ENCODE measurements around the gene CCR7. TPM values are rescaled to one million over a fixed set of nuclear protein-coding genes. Genes with fewer than 3 reads are reported as not detected.

Gene CCR7
- total and polyA plus RNA-seq, 2 of the 13 experiments (the other 11 are each of a cell fraction or from before 2014, with no cell fraction given), result 0.04 to 0.53 TPM

GRCh38 chr17:40516581-40517285 lies 48.5 kb downstream of the CCR7 start (continued):
- TF ChIP-seq, protein P1, sequence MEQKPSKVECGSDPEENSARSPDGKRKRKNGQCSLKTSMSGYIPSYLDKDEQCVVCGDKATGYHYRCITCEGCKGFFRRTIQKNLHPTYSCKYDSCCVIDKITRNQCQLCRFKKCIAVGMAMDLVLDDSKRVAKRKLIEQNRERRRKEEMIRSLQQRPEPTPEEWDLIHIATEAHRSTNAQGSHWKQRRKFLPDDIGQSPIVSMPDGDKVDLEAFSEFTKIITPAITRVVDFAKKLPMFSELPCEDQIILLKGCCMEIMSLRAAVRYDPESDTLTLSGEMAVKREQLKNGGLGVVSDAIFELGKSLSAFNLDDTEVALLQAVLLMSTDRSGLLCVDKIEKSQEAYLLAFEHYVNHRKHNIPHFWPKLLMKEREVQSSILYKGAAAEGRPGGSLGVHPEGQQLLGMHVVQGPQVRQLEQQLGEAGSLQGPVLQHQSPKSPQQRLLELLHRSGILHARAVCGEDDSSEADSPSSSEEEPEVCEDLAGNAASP (CRISPR knock-in tag; IDR thresholded peaks at IDR 0.05; ENCODE audit: borderline replicate concordance), result peak; percentile 50; the same call in 1 of the 2 replicates
- TF ChIP-seq CHD4 (IDR thresholded peaks at IDR 0.05; ENCODE audit: borderline replicate concordance, low read length), result no peak
- TF ChIP-seq GABPA (IDR thresholded peaks at IDR 0.05; ENCODE audit: low read depth, low read length), result no peak
- TF ChIP-seq GABPA (CRISPR knock-in tag; IDR thresholded peaks at IDR 0.05; ENCODE audit: low read depth), result peak; percentile 45
- TF ChIP-seq, protein P2, sequence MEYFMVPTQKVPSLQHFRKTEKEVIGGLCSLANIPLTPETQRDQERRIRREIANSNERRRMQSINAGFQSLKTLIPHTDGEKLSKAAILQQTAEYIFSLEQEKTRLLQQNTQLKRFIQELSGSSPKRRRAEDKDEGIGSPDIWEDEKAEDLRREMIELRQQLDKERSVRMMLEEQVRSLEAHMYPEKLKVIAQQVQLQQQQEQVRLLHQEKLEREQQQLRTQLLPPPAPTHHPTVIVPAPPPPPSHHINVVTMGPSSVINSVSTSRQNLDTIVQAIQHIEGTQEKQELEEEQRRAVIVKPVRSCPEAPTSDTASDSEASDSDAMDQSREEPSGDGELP (IDR thresholded peaks at IDR 0.05; ENCODE audit: borderline replicate concordance, low read depth), result peak; percentile 63; the same call in 1 of the 2 replicates
- TF ChIP-seq NFIB (CRISPR knock-in tag; IDR thresholded peaks at IDR 0.05; ENCODE audit: borderline replicate concordance), result no peak
- TF ChIP-seq ZBTB38 (CRISPR knock-in tag; IDR thresholded peaks at IDR 0.05), result no peak
- TF ChIP-seq NR3C1 (CRISPR knock-in tag; IDR thresholded peaks at IDR 0.05), result no peak
- peak; percentile 56 for TF ChIP-seq CREM (IDR thresholded peaks at IDR 0.05)
- no peak for TF ChIP-seq CREM (CRISPR knock-in tag; IDR thresholded peaks at IDR 0.05)
- no peak for TF ChIP-seq HOXA5 (CRISPR knock-in tag; IDR thresholded peaks at IDR 0.05)
- TF ChIP-seq ZNF883 (CRISPR knock-in tag; IDR thresholded peaks at IDR 0.05; ENCODE audit: not compliant biosample characterization), result no peak
- TF ChIP-seq, protein P3, sequence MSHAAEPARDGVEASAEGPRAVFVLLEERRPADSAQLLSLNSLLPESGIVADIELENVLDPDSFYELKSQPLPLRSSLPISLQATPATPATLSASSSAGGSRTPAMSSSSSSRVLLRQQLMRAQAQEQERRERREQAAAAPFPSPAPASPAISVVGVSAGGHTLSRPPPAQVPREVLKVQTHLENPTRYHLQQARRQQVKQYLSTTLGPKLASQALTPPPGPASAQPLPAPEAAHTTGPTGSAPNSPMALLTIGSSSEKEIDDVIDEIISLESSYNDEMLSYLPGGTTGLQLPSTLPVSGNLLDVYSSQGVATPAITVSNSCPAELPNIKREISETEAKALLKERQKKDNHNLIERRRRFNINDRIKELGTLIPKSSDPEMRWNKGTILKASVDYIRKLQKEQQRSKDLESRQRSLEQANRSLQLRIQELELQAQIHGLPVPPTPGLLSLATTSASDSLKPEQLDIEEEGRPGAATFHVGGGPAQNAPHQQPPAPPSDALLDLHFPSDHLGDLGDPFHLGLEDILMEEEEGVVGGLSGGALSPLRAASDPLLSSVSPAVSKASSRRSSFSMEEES (CRISPR knock-in tag; IDR thresholded peaks at IDR 0.05), result peak; percentile 59; the same call in 1 of the 2 replicates
- TF ChIP-seq THYN1 (CRISPR knock-in tag; IDR thresholded peaks at IDR 0.05; ENCODE audit: borderline replicate concordance, low read depth), result no peak
- TF ChIP-seq FOXA3 (CRISPR knock-in tag; IDR thresholded peaks at IDR 0.05), result peak; percentile 14; the same call in 1 of the 2 replicates
- TF ChIP-seq ZNF784 (CRISPR knock-in tag; IDR thresholded peaks at IDR 0.05; ENCODE audit: borderline replicate concordance), result no peak
- peak; percentile 96 for TF ChIP-seq SP5 (CRISPR knock-in tag; IDR thresholded peaks at IDR 0.05; ENCODE audit: borderline replicate concordance, low read depth)
- TF ChIP-seq TAF1 (CRISPR knock-in tag; IDR thresholded peaks at IDR 0.05), result no peak
- TF ChIP-seq ZFP62 (CRISPR knock-in tag; IDR thresholded peaks at IDR 0.05), result no peak
- peak; percentile 83; the same call in 1 of the 2 replicates for TF ChIP-seq ARID5B (CRISPR knock-in tag; IDR thresholded peaks at IDR 0.05)
- TF ChIP-seq ZNF362 (CRISPR knock-in tag; IDR thresholded peaks at IDR 0.05; ENCODE audit: borderline replicate concordance), result no peak
